ENCODE data around the gene RPS25. TPM values are rescaled to one million over a fixed set of nuclear protein-coding genes. Genes with fewer than 3 reads are reported as not detected.
"Not testable (repeated sequence)": the region's sequence is repeated elsewhere in the genome, so short reads cannot be mapped to it uniquely, and the experiment has no call there.

RPS25 gene
- total RNA-seq, 4 donors from 2014 or later, result 1,252 to 2,859 (median 1,930) TPM

DNA sequence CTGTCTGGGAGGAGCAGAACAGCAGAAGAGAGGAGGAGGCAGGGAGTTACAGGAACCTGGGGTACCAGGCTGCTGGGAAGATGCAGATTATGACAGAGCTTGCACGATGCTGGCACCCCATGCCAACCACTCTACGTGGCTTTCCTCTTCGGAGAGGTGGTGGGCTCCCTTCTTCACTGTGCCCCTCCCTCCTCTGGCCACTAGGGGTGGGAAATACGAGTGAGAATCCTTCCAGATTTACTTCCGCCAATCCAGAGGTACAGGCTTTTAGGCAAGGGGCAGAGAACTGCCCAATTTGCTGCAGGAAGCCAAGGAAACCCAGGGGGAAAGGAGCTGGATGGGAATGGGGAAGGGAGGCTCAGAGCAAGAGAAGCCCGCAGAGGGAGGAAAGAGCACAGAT is 26.6 kb upstream of the RPS25 start:
- H3K4me3 ChIP-seq (ENCODE audit: low read depth, poor library complexity, severe bottlenecking), result no peak overlapping the region
- no peak for DNase-seq (ENCODE audit: low spot score in 2 of 2)
- 72 to 80% methylated on average over 6 of the region's 6 CpGs for WGBS, 2 donors
- TF ChIP-seq, protein P1, sequence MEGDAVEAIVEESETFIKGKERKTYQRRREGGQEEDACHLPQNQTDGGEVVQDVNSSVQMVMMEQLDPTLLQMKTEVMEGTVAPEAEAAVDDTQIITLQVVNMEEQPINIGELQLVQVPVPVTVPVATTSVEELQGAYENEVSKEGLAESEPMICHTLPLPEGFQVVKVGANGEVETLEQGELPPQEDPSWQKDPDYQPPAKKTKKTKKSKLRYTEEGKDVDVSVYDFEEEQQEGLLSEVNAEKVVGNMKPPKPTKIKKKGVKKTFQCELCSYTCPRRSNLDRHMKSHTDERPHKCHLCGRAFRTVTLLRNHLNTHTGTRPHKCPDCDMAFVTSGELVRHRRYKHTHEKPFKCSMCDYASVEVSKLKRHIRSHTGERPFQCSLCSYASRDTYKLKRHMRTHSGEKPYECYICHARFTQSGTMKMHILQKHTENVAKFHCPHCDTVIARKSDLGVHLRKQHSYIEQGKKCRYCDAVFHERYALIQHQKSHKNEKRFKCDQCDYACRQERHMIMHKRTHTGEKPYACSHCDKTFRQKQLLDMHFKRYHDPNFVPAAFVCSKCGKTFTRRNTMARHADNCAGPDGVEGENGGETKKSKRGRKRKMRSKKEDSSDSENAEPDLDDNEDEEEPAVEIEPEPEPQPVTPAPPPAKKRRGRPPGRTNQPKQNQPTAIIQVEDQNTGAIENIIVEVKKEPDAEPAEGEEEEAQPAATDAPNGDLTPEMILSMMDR (IDR thresholded peaks at IDR 0.05), result no peak
- TF ChIP-seq POLR2A (IDR thresholded peaks at IDR 0.05), result no peak
- intact Hi-C loops (cut with DNase I; ENCODE audit: low total_unique reads), result loop anchor here (10.0 kb wide), 1 partner anchor 150 kb away; no protein-coding TSS in a partner anchor

DNA sequence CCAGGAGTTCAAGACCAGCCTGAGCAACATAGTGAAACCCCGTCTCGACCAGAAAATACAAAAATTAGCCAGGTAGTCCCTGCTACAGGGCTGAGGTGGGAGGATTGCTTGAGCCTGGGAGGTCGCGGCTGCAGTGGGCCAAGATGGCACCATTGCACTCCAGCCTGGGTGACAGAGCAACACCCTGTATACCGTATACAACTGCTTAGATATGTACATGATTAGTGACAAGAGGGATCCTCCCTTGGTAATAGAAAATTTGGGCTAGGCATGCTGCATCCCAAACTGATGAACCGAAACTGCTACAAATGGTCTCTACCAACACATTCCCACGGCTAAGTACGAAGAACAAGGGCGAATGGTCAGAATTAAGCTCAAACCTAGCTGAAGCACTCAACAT is 24.8 kb upstream of the RPS25 start:
- no peak for DNase-seq (ENCODE audit: low spot score in 2 of 2)
- H3K4me3 ChIP-seq (ENCODE audit: low read depth, poor library complexity, severe bottlenecking), result no peak overlapping the region
- no peak for TF ChIP-seq POLR2A (IDR thresholded peaks at IDR 0.05)
- TF ChIP-seq, protein P1 (IDR thresholded peaks at IDR 0.05), result no peak
- intact Hi-C loops (cut with DNase I; ENCODE audit: low total_unique reads), result loop anchor here (10.0 kb wide), 1 partner anchor 152 kb away; no protein-coding TSS in a partner anchor
- WGBS, 2 donors, result 92% methylated on average over 9 of the region's 9 CpGs

DNA sequence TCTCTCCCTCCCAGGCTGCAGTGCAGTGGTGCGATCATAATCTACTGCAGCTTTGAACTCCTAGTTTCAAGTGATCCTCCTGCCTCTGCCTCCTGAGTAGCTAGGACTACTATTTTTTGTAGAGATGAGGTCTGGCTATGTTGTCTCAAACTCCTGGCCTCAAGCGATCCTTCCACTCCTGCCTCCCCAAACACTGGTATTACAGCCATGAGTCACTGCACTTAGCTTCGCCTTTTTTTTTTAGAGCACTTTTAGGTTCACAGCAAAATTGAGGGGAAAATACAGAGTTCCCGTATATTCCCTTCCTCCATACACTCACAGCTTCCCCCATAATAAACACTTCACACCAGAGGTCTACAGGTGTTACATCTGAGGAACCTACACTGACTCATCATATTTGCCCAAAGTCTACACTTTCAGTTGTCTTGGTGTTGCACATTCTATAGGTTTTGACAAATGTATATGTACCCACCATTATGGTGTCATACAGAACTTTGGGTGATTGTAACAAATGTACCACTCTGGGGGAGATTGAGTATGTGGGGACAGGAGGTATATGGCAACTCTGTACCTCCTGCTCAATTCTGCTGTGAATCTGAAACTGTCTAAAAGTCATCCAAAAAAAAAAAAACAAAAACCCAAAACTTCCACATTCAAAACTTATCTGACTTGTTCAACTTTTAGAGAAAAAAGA is 23.8 kb upstream of the RPS25 start:
- no peak overlapping the region for H3K4me3 ChIP-seq (ENCODE audit: low read depth, poor library complexity, severe bottlenecking)
- intact Hi-C loops (cut with DNase I; ENCODE audit: low total_unique reads), result loop anchor here (10.0 kb wide), 1 partner anchor 153 kb away; no protein-coding TSS in a partner anchor
- TF ChIP-seq, protein P1 (IDR thresholded peaks at IDR 0.05), result no peak
- no peak for TF ChIP-seq POLR2A (IDR thresholded peaks at IDR 0.05)
- no peak for DNase-seq (ENCODE audit: low spot score in 2 of 2)
- 83 to 95% methylated on average over 4 of the region's 4 CpGs for WGBS, 2 donors

DNA sequence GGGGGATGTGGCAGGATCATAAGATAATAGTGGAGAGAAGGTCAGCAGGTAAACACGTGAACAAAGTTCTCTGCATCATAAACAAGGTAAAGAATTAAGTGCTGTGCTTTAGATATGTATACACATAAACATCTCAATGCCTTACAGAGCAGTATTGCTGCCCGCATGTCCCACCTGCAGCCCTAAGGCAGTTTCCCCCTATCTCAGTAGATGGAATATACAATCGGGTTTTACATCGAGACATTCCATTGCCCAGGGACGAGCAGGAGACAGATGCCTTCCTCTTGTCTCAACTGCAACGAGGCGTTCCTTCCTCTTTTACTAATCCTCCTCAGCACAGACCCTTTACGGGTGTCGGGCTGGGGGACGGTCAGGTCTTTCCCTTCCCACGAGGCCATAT is 21.3 kb upstream of the RPS25 start:
- intact Hi-C loops (cut with DNase I; ENCODE audit: low total_unique reads); DNase-seq (ENCODE audit: low spot score in 2 of 2): not testable (repeated sequence)
- 44% methylated on average over 11 of the region's 11 CpGs for WGBS, 2 donors

DNA sequence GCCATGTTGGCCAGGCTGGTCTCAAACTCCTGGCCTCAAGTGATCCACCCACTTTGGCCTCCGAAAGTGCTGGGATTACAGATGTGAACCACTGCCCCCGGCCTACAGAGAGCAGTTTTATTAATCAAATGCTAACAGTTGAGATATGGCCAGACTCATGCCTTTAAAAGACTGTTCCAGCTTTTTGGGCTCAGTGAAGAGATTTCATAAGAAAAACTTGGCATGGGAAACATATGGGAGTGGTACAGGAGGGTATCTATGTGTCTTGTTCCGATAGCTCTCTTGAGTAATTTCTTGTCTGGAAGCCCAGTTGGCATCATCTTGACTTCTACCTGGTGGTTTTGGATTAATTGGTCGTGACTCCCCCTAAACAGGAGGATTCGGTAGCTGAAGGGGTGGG is 20.7 kb upstream of the RPS25 start:
- intact Hi-C loops (cut with DNase I; ENCODE audit: low total_unique reads), result no loop called here
- WGBS, 2 donors, result 73 to 77% methylated on average over 5 of the region's 5 CpGs
- no peak for TF ChIP-seq POLR2A (IDR thresholded peaks at IDR 0.05)
- TF ChIP-seq, protein P1 (IDR thresholded peaks at IDR 0.05), result no peak

More for the DNA sequence above, 21.3 kb upstream of the RPS25 start:
- H3K4me3 ChIP-seq (ENCODE audit: low read depth, poor library complexity, severe bottlenecking), result not testable (repeated sequence)

DNA sequence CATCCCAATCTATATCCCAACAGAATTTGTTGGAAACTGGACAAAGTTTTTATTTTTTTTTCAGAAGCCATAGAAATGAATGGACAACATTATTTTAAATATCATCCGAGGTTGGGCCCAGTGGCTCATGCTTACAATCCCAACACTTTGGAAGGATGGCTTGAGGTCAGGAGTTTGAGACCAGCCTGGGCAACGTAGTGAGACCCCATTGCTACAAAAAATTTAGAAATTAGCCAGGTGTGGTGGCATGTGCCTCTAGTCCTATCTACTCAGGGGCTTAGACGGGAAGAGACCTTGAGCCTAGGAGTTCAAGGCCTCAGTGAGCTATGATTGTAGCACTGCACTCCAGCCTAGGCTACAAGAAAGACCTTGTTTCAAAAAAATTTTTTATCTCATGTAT is 16.7 kb upstream of the RPS25 start:
- 89 to 95% methylated on average over 3 of the region's 3 CpGs for WGBS, 2 donors
- no peak overlapping the region for H3K4me3 ChIP-seq (ENCODE audit: low read depth, poor library complexity, severe bottlenecking)
- intact Hi-C loops (cut with DNase I; ENCODE audit: low total_unique reads), result no loop called here
- TF ChIP-seq, protein P1 (IDR thresholded peaks at IDR 0.05), result no peak
- TF ChIP-seq POLR2A (IDR thresholded peaks at IDR 0.05), result no peak
- DNase-seq (ENCODE audit: low spot score in 2 of 2), result no peak

More for the DNA sequence above, 20.7 kb upstream of the RPS25 start:
- no peak for DNase-seq (ENCODE audit: low spot score in 2 of 2)
- no peak overlapping the region for H3K4me3 ChIP-seq (ENCODE audit: low read depth, poor library complexity, severe bottlenecking)

DNA sequence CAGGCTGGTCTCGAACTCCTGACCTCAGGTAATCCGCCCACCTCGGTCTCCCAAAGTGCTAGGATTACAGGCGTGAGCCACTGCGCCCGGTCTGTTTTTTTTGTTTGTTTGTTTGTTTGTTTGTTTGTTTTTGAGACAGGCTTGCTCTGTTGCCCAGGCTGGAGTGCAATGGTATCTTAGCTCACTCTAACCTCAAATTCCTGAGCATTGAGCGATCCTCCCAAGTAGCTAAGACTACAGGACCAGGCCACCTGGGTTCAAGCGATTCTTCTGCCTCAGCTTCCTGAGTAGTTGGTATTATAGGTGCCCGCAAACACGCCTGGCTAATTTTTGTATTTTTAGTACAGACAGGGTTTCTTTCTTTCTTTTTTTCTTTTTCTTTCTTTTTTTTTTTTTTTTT is 15.3 kb upstream of the RPS25 start:
- H3K4me3 ChIP-seq (ENCODE audit: low read depth, poor library complexity, severe bottlenecking); DNase-seq (ENCODE audit: low spot score in 2 of 2); intact Hi-C loops (cut with DNase I; ENCODE audit: low total_unique reads): not testable (repeated sequence)
- 76 to 89% methylated on average over 10 of the region's 10 CpGs for WGBS, 2 donors

Measured in lower leg skin (tissue), 4 donors.